ENCODE measurements around the gene LHFPL6.

LHFPL6 gene

GRCh38 chr13:39550931-39551330, 52.1 kb downstream of the LHFPL6 start:
- DNase-seq: no peak

- no peak for DNase-seq
Observed at GRCh38 chr13:39547108-39547507, 55.9 kb downstream of the LHFPL6 start.

GRCh38 chr13:39542361-39542760, 60.6 kb downstream of the LHFPL6 start:
- DNase-seq: no peak

- DNase-seq: no peak
Observed at GRCh38 chr13:39540929-39541605, 61.9 kb downstream of the LHFPL6 start.

- no peak for DNase-seq
Observed at GRCh38 chr13:39538816-39539790, 63.9 kb downstream of the LHFPL6 start.

- no peak for DNase-seq
Observed at GRCh38 chr13:39536906-39537305, 66.1 kb downstream of the LHFPL6 start.

GRCh38 chr13:39536274-39536673, 66.7 kb downstream of the LHFPL6 start:
- no peak for DNase-seq

GRCh38 chr13:39533651-39534150, 69.3 kb downstream of the LHFPL6 start:
- DNase-seq: no peak

- no peak for DNase-seq
Observed at GRCh38 chr13:39531646-39532045, 71.3 kb downstream of the LHFPL6 start.

- DNase-seq: no peak
Observed at GRCh38 chr13:39530916-39531315, 72.1 kb downstream of the LHFPL6 start.

- no peak for DNase-seq
Observed at GRCh38 chr13:39528661-39528980, 74.4 kb downstream of the LHFPL6 start.

GRCh38 chr13:39527961-39528660, 74.9 kb downstream of the LHFPL6 start:
- no peak for DNase-seq

GRCh38 chr13:39527301-39527700, 75.7 kb downstream of the LHFPL6 start:
- no peak for DNase-seq

- DNase-seq: no peak
Observed at GRCh38 chr13:39526499-39526898, 76.5 kb downstream of the LHFPL6 start.

- DNase-seq: no peak
Observed at GRCh38 chr13:39525506-39525905, 77.5 kb downstream of the LHFPL6 start.

- no peak for DNase-seq
Observed at GRCh38 chr13:39524795-39525194, 78.2 kb downstream of the LHFPL6 start.

GRCh38 chr13:39522329-39522728, 80.7 kb downstream of the LHFPL6 start:
- DNase-seq: no peak

GRCh38 chr13:39521701-39522100, 81.3 kb downstream of the LHFPL6 start:
- DNase-seq: no peak

- no peak for DNase-seq
Observed at GRCh38 chr13:39516096-39516495, 86.9 kb downstream of the LHFPL6 start.

- no peak for DNase-seq
Observed at GRCh38 chr13:39515224-39515714, 87.7 kb downstream of the LHFPL6 start.

- no peak for DNase-seq
Observed at GRCh38 chr13:39512687-39513086, 90.3 kb downstream of the LHFPL6 start.

- no peak for DNase-seq
Observed at GRCh38 chr13:39510316-39510695, 92.7 kb downstream of the LHFPL6 start.

- no peak for DNase-seq
Observed at GRCh38 chr13:39509616-39510315, 93.2 kb downstream of the LHFPL6 start.
